ENCODE measurements around the gene DSCAML1.

DNA sequence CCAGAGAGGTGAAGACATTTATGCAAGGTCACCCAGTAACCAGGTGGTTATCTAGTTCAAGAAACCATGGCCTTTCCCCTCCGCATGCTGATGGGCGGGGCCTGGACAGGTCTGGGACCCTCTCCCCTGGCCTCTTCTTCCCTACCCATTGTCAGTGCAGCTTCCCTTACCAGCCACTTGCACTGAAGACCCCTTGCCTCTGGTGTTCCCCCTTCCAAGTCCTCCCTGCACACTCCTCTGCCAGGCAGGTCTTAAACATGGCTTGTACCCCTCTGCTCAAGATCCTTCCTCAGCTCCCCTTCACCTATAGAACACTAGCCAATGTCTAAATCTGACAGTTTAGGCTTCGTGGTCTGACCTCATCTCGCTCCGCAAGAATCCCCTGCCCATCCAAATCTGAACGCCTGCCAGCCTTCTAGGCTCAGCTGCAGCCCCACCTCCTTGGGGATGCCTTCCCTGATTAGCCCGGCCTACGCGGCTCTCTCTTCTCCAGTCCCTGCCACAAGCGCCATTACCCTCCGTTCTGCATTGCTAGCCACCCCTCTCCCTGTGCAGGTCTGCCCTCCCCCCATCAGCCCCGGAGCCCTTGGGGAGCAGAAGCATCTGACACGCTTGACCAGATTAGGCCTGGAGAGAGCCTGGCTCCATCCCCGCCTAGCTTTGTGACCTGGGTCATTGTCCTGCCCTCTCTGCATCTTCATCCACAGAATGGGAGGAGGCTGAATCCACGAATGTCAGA, 213.8 kb downstream of the DSCAML1 start:
- TF ChIP-seq, protein P1, sequence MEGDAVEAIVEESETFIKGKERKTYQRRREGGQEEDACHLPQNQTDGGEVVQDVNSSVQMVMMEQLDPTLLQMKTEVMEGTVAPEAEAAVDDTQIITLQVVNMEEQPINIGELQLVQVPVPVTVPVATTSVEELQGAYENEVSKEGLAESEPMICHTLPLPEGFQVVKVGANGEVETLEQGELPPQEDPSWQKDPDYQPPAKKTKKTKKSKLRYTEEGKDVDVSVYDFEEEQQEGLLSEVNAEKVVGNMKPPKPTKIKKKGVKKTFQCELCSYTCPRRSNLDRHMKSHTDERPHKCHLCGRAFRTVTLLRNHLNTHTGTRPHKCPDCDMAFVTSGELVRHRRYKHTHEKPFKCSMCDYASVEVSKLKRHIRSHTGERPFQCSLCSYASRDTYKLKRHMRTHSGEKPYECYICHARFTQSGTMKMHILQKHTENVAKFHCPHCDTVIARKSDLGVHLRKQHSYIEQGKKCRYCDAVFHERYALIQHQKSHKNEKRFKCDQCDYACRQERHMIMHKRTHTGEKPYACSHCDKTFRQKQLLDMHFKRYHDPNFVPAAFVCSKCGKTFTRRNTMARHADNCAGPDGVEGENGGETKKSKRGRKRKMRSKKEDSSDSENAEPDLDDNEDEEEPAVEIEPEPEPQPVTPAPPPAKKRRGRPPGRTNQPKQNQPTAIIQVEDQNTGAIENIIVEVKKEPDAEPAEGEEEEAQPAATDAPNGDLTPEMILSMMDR (IDR thresholded peaks at IDR 0.05) = no peak
- TF ChIP-seq POLR2A (IDR thresholded peaks at IDR 0.05) = no peak

Measured in uterus (tissue), 2 donors.